T-cell (primary cell): ENCODE results near the gene SCTR. TPM values are rescaled to one million over a fixed set of nuclear protein-coding genes. Genes with fewer than 3 reads are reported as not detected.

ENCODE experiments used
- ATAC-seq, 4 experiments: fragments of 200-7000 bp in 3 of 4; fragments of 150-1000 bp in 1 of 4; cut with Tn5 transposase; replicated peaks in 1 of 4; 1 replicate in 3 of 4; 2 replicates in 1 of 4; pipeline ENCODE4 v1.10.0; 2021; ENCODE audit warnings: moderate library complexity in 3 of 4, mild to moderate bottlenecking in 2 of 4, moderate number of reproducible peaks in 1 of 4
- CTCF ChIA-PET, 2 donors: fragments of 300-600 bp; sonication (Branson Sonifier 250); formaldehyde crosslinking; loops; one replicate each; lab custom pipeline; 2022; ENCODE audit warnings: antibody characterized with exemption in 2 of 2; lab: Charles Lee
- POLR2A ChIA-PET, 2 donors: fragments of 300-600 bp; sonication (Branson Sonifier 250); formaldehyde crosslinking; loops; one replicate each; lab custom pipeline; 2022; ENCODE audit warnings: antibody characterized with exemption in 2 of 2; lab: Charles Lee
- DNase-seq, 35 experiments: peaks; one replicate each; pipeline versions ENCODE4 v3.0.0 to v3.0.0-alpha.2; 2013 to 2023
- H3K27ac ChIP-seq: one replicate; pipeline ENCODE4 v1.5.1; 2013; ENCODE audit warnings: low read length
- H3K27me3 ChIP-seq, 2 experiments: replicated peaks in 1 of 2; 1 replicate in 1 of 2; 2 replicates in 1 of 2; pipeline versions ENCODE4 v1.6.1 to v1.7.0; 2013; ENCODE audit warnings: low read length in 1 of 2, mixed read lengths in 1 of 2; ENCODE audit not compliant: control insufficient read depth in 2 of 2, insufficient read depth in 2 of 2; ENCODE audit errors: extremely low read depth in 1 of 2
- H3K36me3 ChIP-seq, 2 donors: 1 replicate in 1 of 2; 2 replicates in 1 of 2; pipeline versions ENCODE4 v1.6.1 to v1.7.0; 2013; ENCODE audit warnings: low read length in 1 of 2; ENCODE audit not compliant: control insufficient read depth in 2 of 2, insufficient read depth in 1 of 2; ENCODE audit errors: extremely low read depth in 1 of 2
- H3K4me1 ChIP-seq, 2 experiments: 1 replicate in 1 of 2; 2 replicates in 1 of 2; pipeline versions ENCODE4 v1.6.1 to v1.7.0; 2013; ENCODE audit warnings: low read length in 2 of 2, mixed read lengths in 1 of 2; ENCODE audit not compliant: insufficient read depth in 2 of 2, control insufficient read depth in 1 of 2; ENCODE audit errors: extremely low read depth in 1 of 2
- H3K4me3 ChIP-seq, 2 donors: 1 replicate in 1 of 2; 2 replicates in 1 of 2; pipeline versions ENCODE4 v1.5.1 to v1.7.0; 2013; ENCODE audit warnings: mild to moderate bottlenecking in 2 of 2, low read length in 1 of 2, moderate library complexity in 1 of 2; ENCODE audit not compliant: control insufficient read depth in 1 of 2; ENCODE audit errors: extremely low read depth in 1 of 2
- H3K9me3 ChIP-seq: 2 replicates; pipeline ENCODE4 v1.7.0; 2013
- H3K27ac Mint-ChIP-seq, 2 donors: one replicate each; pipeline ENCODE4 v1.8.0; 2020 to 2021; ENCODE audit warnings: mild to moderate bottlenecking in 2 of 2, mixed read lengths in 2 of 2
- H3K27me3 Mint-ChIP-seq, 2 donors: one replicate each; pipeline ENCODE4 v1.8.0; 2021 to 2022; ENCODE audit warnings: mixed read lengths in 2 of 2
- H3K36me3 Mint-ChIP-seq: one replicate; pipeline ENCODE4 v1.8.0; 2021; ENCODE audit warnings: mixed read lengths
- H3K4me1 Mint-ChIP-seq, 3 donors: one replicate each; pipeline ENCODE4 v1.8.0; 2020 to 2022; ENCODE audit warnings: mixed read lengths in 3 of 3, mild to moderate bottlenecking in 1 of 3
- H3K4me3 Mint-ChIP-seq, 3 donors: one replicate each; pipeline ENCODE4 v1.8.0; 2020 to 2022; ENCODE audit warnings: mild to moderate bottlenecking in 3 of 3, mixed read lengths in 3 of 3, moderate library complexity in 3 of 3
- H3K9me3 Mint-ChIP-seq, 3 donors: one replicate each; pipeline ENCODE4 v1.8.0; 2020 to 2022; ENCODE audit warnings: mixed read lengths in 3 of 3
- WGBS: methylation state at CpG from one replicate; pipeline ENCODE4 v1.1.5; 2013; ENCODE audit warnings: missing lambda C conversion rate; ENCODE audit not compliant: insufficient coverage; 5-methylcytosine and 5-hydroxymethylcytosine counted together
- total RNA-seq, 35 experiments: library from RNA in 6 of 35; stranded (reverse) in 6 of 35; fragments of 120-200 nt in 1 of 35; gene quantifications; one replicate each; pipeline versions ENCODE4 v1.2.1 to v1.2.4 and lab custom pipeline; 2013 to 2026

Gene SCTR
- total RNA-seq, 5 donors from 2014 or later (not counting 1 experiment from before 2014, with no cell fraction given): not detected

DNA sequence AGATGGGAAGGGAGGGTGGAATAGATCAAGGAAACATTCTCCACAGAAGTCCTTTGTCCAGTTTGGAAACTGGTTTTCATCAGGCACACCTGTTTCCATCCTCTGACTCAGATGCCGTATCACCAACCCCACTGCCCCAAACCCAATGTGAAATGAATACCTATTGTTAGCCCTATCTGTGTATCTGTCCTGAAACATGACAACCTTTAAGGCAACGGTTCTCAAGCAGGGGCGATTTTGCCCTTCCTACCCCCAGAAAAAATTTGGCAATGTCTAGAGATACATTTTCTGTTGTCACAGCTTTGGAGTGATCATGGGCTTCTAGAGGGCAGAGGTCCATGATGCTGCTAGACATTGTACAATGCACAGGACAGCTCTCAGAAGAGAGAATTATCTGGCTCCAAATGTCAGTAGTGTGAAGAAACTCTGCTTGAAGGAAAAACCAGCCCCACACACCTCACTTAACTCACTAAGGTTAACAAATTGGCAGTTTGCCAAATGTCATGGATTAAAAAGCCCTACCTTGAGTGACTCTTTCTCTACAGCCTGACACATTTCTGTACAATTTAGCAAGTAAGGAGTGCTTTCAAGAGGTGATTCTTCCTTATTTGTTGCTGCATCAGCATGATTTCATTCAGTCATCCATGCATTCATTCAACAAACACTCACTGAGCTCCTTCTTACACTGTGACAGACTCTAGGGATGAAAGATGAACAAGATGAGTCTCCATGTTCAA, 3.4 kb downstream of the SCTR start:
- H3K27me3 Mint-ChIP-seq: peaks cover 40 to 54% of the 10 kb centered on the region in 2 donors

GRCh38 chr2:119519057-119519408, 5.2 kb downstream of the SCTR start:
- DNase-seq (no peak), ATAC-seq (no peak)
- H3K27me3 ChIP-seq: peaks cover 4 to 29% of the 10 kb centered on the region in 2 experiments
- no peak overlapping the region for H3K27ac ChIP-seq
- Mint-ChIP-seq H3K27me3 (peaks cover 39 to 44% of the 10 kb centered on the region in 2 donors), H3K27ac (no peak overlapping the region), H3K36me3 (no peaks in the 10 kb centered on the region), H3K4me1 (no peaks in the 10 kb centered on the region), H3K4me3 (no peak overlapping the region), H3K9me3 (no peaks in the 10 kb centered on the region)
- H3K9me3 ChIP-seq: no peaks in the 10 kb centered on the region
- POLR2A ChIA-PET: no interaction called here
- WGBS: 86% methylated on average over 5 of the region's 10 CpGs
- no peak overlapping the region for H3K4me3 ChIP-seq
- H3K36me3 ChIP-seq: no peaks in the 10 kb centered on the region
- CTCF ChIA-PET: interaction anchor here in 1 of 2 donors (0.6 kb wide), 1 partner anchor 156 kb away, joined by 3 read pairs; no protein-coding TSS in a partner anchor
- no peaks in the 10 kb centered on the region for H3K4me1 ChIP-seq

More for the DNA sequence above, 3.4 kb downstream of the SCTR start:
- Mint-ChIP-seq H3K4me3 (no peak overlapping the region), H3K9me3 (no peaks in the 10 kb centered on the region), H3K36me3 (no peaks in the 10 kb centered on the region), H3K27ac (no peak overlapping the region), H3K4me1 (no peaks in the 10 kb centered on the region)
- H3K36me3 ChIP-seq: no peaks in the 10 kb centered on the region
- no peak for ATAC-seq
- no peak overlapping the region for H3K4me3 ChIP-seq
- no peak overlapping the region for H3K27ac ChIP-seq
- DNase-seq: no peak
- CTCF ChIA-PET: no interaction called here
- POLR2A ChIA-PET: no interaction called here
- H3K9me3 ChIP-seq: no peaks in the 10 kb centered on the region
- WGBS: 60% methylated on average over 1 of the region's 3 CpGs
- no peaks in the 10 kb centered on the region for H3K4me1 ChIP-seq
- peaks cover 4 to 39% of the 10 kb centered on the region in 2 experiments for H3K27me3 ChIP-seq

- ATAC-seq: no peak
- no peaks in the 10 kb centered on the region for H3K9me3 Mint-ChIP-seq
- no peaks in the 10 kb centered on the region for H3K36me3 Mint-ChIP-seq
- Histone ChIP-seq H3K4me3 (no peak overlapping the region), H3K9me3 (no peaks in the 10 kb centered on the region), H3K4me1 (no peaks in the 10 kb centered on the region), H3K27me3 (peaks cover 4 to 24% of the 10 kb centered on the region in 2 experiments), H3K27ac (no peak overlapping the region), H3K36me3 (no peaks in the 10 kb centered on the region)
- ChIA-PET CTCF (no interaction called here), POLR2A (no interaction called here)
- 87% methylated on average over 8 of the region's 10 CpGs for WGBS
- DNase-seq: no peak
- no peaks in the 10 kb centered on the region for H3K4me1 Mint-ChIP-seq
- no peak overlapping the region for H3K4me3 Mint-ChIP-seq
- H3K27me3 Mint-ChIP-seq: peaks cover 36 to 41% of the 10 kb centered on the region in 2 donors
- no peak overlapping the region for H3K27ac Mint-ChIP-seq
Observed at GRCh38 chr2:119518401-119519056, 5.8 kb downstream of the SCTR start.

- CTCF ChIA-PET: no interaction called here
- H3K27me3 Mint-ChIP-seq: peaks cover 36% of the 10 kb centered on the region in 2 donors
- H3K4me1 Mint-ChIP-seq: no peaks in the 10 kb centered on the region
- POLR2A ChIA-PET: no interaction called here
- Histone ChIP-seq H3K27me3 (peaks cover 0 to 13% of the 10 kb centered on the region in 2 experiments), H3K9me3 (no peaks in the 10 kb centered on the region), H3K4me1 (no peaks in the 10 kb centered on the region), H3K27ac (no peak overlapping the region), H3K36me3 (no peaks in the 10 kb centered on the region), H3K4me3 (no peak overlapping the region)
- ATAC-seq: peak in 1 of 4 experiments; percentile 34
- H3K4me3 Mint-ChIP-seq: no peak overlapping the region
- WGBS: 18% methylated on average over 5 of the region's 7 CpGs
- H3K27ac Mint-ChIP-seq: no peak overlapping the region
- no peaks in the 10 kb centered on the region for H3K36me3 Mint-ChIP-seq
- no peaks in the 10 kb centered on the region for H3K9me3 Mint-ChIP-seq
- peak in 23 of 35 experiments; percentile 2 to 29 (median 10) for DNase-seq
Observed at GRCh38 chr2:119517433-119517832, 6.8 kb downstream of the SCTR start.

- Mint-ChIP-seq H3K27me3 (peaks cover 26 to 40% of the 10 kb centered on the region in 2 donors), H3K36me3 (no peaks in the 10 kb centered on the region), H3K4me1 (no peaks in the 10 kb centered on the region), H3K9me3 (no peaks in the 10 kb centered on the region), H3K27ac (no peak overlapping the region), H3K4me3 (no peak overlapping the region)
- no peaks in the 10 kb centered on the region for H3K9me3 ChIP-seq
- ChIA-PET CTCF (no interaction called here), POLR2A (no interaction called here)
- no peak overlapping the region for H3K4me3 ChIP-seq
- WGBS: 50% methylated on average over 1 of the region's 2 CpGs
- peaks cover 0 to 12% of the 10 kb centered on the region in 2 experiments for H3K27me3 ChIP-seq
- DNase-seq: no peak
- no peak overlapping the region for H3K27ac ChIP-seq
- no peaks in the 10 kb centered on the region for H3K36me3 ChIP-seq
- ATAC-seq: no peak
- H3K4me1 ChIP-seq: no peaks in the 10 kb centered on the region
Observed at GRCh38 chr2:119516121-119516520, 8.2 kb downstream of the SCTR start.

DNA sequence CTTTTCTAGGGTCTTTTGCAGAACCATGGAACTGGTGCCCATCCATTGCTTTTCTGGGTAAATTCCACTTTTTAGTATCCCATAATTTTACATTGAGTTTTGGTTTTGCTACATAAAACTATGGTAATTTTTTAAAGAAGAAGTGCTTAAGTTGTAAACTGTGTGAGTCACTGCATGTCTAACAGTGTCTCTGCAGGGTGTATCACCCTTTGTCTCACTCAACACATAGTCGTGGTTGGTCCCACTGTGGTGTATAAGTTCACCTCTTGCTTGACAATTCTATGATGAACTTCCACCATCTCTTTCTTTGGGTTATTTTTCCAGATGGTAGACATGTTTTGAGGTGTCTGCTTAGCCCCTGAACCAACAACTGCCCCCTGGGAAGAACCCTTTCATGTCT, 10.5 kb downstream of the SCTR start:
- CTCF ChIA-PET: no interaction called here
- Mint-ChIP-seq H3K9me3 (peaks cover 0 to 3% (median 0%) of the 10 kb centered on the region in 3 donors), H3K27ac (no peak overlapping the region), H3K36me3 (no peaks in the 10 kb centered on the region), H3K27me3 (peaks cover 26 to 51% of the 10 kb centered on the region in 2 donors), H3K4me3 (no peak overlapping the region), H3K4me1 (no peaks in the 10 kb centered on the region)
- Histone ChIP-seq H3K27ac (no peak overlapping the region), H3K4me1 (no peaks in the 10 kb centered on the region), H3K27me3 (peaks cover 0 to 10% of the 10 kb centered on the region in 2 experiments), H3K4me3 (no peak overlapping the region), H3K9me3 (no peaks in the 10 kb centered on the region), H3K36me3 (no peaks in the 10 kb centered on the region)
- POLR2A ChIA-PET: no interaction called here
- no peak for DNase-seq
- no peak for ATAC-seq
- WGBS: no CpG with 5 or more reads among the region's 1 CpG
